HG03439 (cell line): Measurements from ENCODE around the gene EXOSC3.

Experiments used
- ATAC-seq: cut with Tn5 transposase; IDR thresholded peaks from one replicate; pipeline ENCODE4 v1.9.1; 2021; ENCODE audit warnings: mild to moderate bottlenecking, moderate library complexity; ENCODE audit not compliant: unreplicated experiment

EXOSC3 gene

GRCh38 chr9:37739222-37739621 is 45.6 kb downstream of the EXOSC3 start:
- ATAC-seq: no peak

- ATAC-seq: no peak
Observed at GRCh38 chr9:37732952-37733351, 51.9 kb downstream of the EXOSC3 start.

- ATAC-seq: no peak
Observed at GRCh38 chr9:37732086-37732741, 52.6 kb downstream of the EXOSC3 start.

GRCh38 chr9:37730839-37731238 is 54.0 kb downstream of the EXOSC3 start:
- no peak for ATAC-seq

- ATAC-seq: no peak
Observed at GRCh38 chr9:37730256-37730655, 54.6 kb downstream of the EXOSC3 start.
